K562 (cell line): ENCODE results near the gene PGF. TPM values are rescaled to one million over a fixed set of nuclear protein-coding genes. Genes with fewer than 3 reads are reported as not detected.

Experiments used
- ATAC-seq: fragments of 200-7000 bp; cut with Tn5 transposase; 3 replicates; pipeline ENCODE4 v1.9.1; 2020; ENCODE audit warnings: moderate library complexity
- BruUV-seq: library from RNA; stranded (reverse); fragments of 400-500 nt; replicated peaks from 2 replicates; lab custom pipeline; 2021; lab: Mats Ljungman, UMichigan
- CTCF ChIA-PET: fragments of 300-600 bp; formaldehyde crosslinking; extraction: SDS; loops from one replicate; lab custom pipeline; 2021; ENCODE audit warnings: low intra/inter-chr PET ratio; lab: Yijun Ruan, JAX
- POLR2A ChIA-PET: fragments of 300-600, 350-650 bp; sonication (Branson Sonifier 250); formaldehyde crosslinking; extraction: SDS; loops from one replicate; lab custom pipeline; 2021; ENCODE audit warnings: antibody characterized with exemption, inconsistent platforms; lab: Yijun Ruan, JAX
- DNase-seq, 4 experiments: peaks; one replicate each; pipeline versions ENCODE4 v3.0.0 to v3.0.0-alpha.2; 2011 to 2018; ENCODE audit warnings: low spot score in 3 of 4, mixed read lengths in 3 of 4; ENCODE audit errors: extremely low read depth in 1 of 4
- FAIRE-seq: peaks from 2 replicates; lab custom pipeline; 2011; peaks lifted over from hg19 to GRCh38; lab: Jason Lieb, UNC
- H2AFZ ChIP-seq: 2 replicates; pipeline ENCODE4 v1.6.0; 2011; ENCODE audit warnings: low read depth, low read length, control low read depth, inconsistent platforms
- H3K27ac ChIP-seq: fragments of 200-600 bp; 3 replicates; pipeline ENCODE4 v1.8.0; 2011; ENCODE audit warnings: low read depth, mild to moderate bottlenecking, control low read depth, inconsistent platforms, low read length, moderate library complexity, mixed read lengths; ENCODE audit errors: extremely low read depth
- H3K27me3 ChIP-seq, 2 experiments: fragments of 300-600 bp in 1 of 2; 2 replicates in 1 of 2; 3 replicates in 1 of 2; pipeline versions ENCODE4 v1.6.0 to v1.8.0; 2011; ENCODE audit warnings: inconsistent platforms in 2 of 2, low read length in 2 of 2, mild to moderate bottlenecking in 1 of 2, mixed read lengths in 1 of 2, moderate library complexity in 1 of 2; ENCODE audit not compliant: control insufficient read depth in 2 of 2, insufficient read depth in 2 of 2
- H3K36me3 ChIP-seq: fragments of 300-600 bp; 3 replicates; pipeline ENCODE4 v1.8.0; 2011; ENCODE audit warnings: mild to moderate bottlenecking, low read length, inconsistent platforms; ENCODE audit not compliant: control insufficient read depth, insufficient read depth
- H3K4me1 ChIP-seq, 2 experiments: fragments of 200-600 bp in 1 of 2; replicated peaks in 1 of 2; 2 replicates in 1 of 2; 3 replicates in 1 of 2; pipeline versions ENCODE4 v1.5.1 to v1.8.0; 2011; ENCODE audit warnings: inconsistent platforms in 2 of 2, low read length in 2 of 2, mild to moderate bottlenecking in 1 of 2, mixed read lengths in 1 of 2, moderate library complexity in 1 of 2; ENCODE audit not compliant: control insufficient read depth in 2 of 2, insufficient read depth in 2 of 2
- H3K4me2 ChIP-seq: 2 replicates; pipeline ENCODE4 v1.6.1; 2011; ENCODE audit warnings: low read length, control low read depth, inconsistent platforms, mixed read lengths; ENCODE audit not compliant: insufficient read depth
- H3K4me3 ChIP-seq: fragments of 200-600 bp; sonication (generic), shearing (Covaris generic); 2 replicates; pipeline ENCODE4 v1.5.1; 2016; ENCODE audit warnings: control low read depth, inconsistent platforms
- H3K79me2 ChIP-seq: fragments of 200-600 bp; 3 replicates; pipeline ENCODE4 v1.8.0; 2011; ENCODE audit warnings: low read length, inconsistent platforms; ENCODE audit not compliant: control insufficient read depth, insufficient read depth
- H3K9ac ChIP-seq, 2 experiments: 2 replicates each; pipeline versions ENCODE4 v1.6.0 to v1.6.1; 2011; ENCODE audit warnings: low read depth in 2 of 2, low read length in 2 of 2, control low read depth in 1 of 2, inconsistent platforms in 1 of 2, mild to moderate bottlenecking in 1 of 2, mixed read lengths in 1 of 2; ENCODE audit not compliant: insufficient read depth in 1 of 2
- H3K9me1 ChIP-seq: one replicate; pipeline ENCODE4 v1.6.0; 2011; ENCODE audit warnings: inconsistent platforms, mild to moderate bottlenecking, low read length, moderate library complexity; ENCODE audit not compliant: control insufficient read depth, insufficient read depth
- H3K9me3 ChIP-seq: replicated peaks from 2 replicates; pipeline ENCODE4 v1.5.1; 2011; ENCODE audit warnings: low read depth, low read length, inconsistent platforms; ENCODE audit not compliant: control insufficient read depth, insufficient read depth
- H4K20me1 ChIP-seq: replicated peaks from 2 replicates; pipeline ENCODE4 v1.6.1; 2011; ENCODE audit warnings: low read length, inconsistent platforms, mixed read lengths; ENCODE audit not compliant: control insufficient read depth, insufficient read depth
- BCOR ChIP-seq: fragments of 450-650 bp; IDR thresholded peaks from 2 replicates; pipeline ENCODE4 v1.6.1; 2016
- EP400 ChIP-seq: fragments of 450-650 bp; IDR thresholded peaks from 2 replicates; pipeline ENCODE4 v1.6.1; 2017; ENCODE audit warnings: antibody characterized with exemption, mild to moderate bottlenecking, moderate library complexity
- FOXA3 ChIP-seq, 2 experiments: fragments of 450-650 bp in 1 of 2; sonication (generic) in 1 of 2; formaldehyde crosslinking; IDR thresholded peaks in 1 of 2; conservative IDR thresholded peaks in 1 of 2; 2 replicates each; pipeline versions ENCODE4 v1.4.0 to v1.8.0; 2020 to 2022; ENCODE audit warnings: mild to moderate bottlenecking in 2 of 2, missing genetic modification reagents in 1 of 2
- FOXJ3 ChIP-seq: sonication (generic); formaldehyde crosslinking; IDR thresholded peaks from 2 replicates; pipeline ENCODE4 v1.4.0; 2020; ENCODE audit warnings: mild to moderate bottlenecking, missing genetic modification reagents
- FOXK2 ChIP-seq, 2 experiments: fragments of 450-650 bp; IDR thresholded peaks in 1 of 2; conservative IDR thresholded peaks in 1 of 2; 2 replicates each; pipeline ENCODE4 v1.6.1; 2016; ENCODE audit warnings: low read depth in 2 of 2, mild to moderate bottlenecking in 1 of 2
- KAT8 ChIP-seq: fragments of 450-650 bp; IDR thresholded peaks from 2 replicates; pipeline ENCODE4 v1.6.1; 2016; ENCODE audit warnings: low read depth, mild to moderate bottlenecking
- MED1 ChIP-seq: sonication (generic); formaldehyde crosslinking; IDR thresholded peaks from 2 replicates; pipeline ENCODE4 v1.8.1; 2023; ENCODE audit warnings: missing genetic modification reagents, borderline replicate concordance
- MEF2D ChIP-seq: conservative IDR thresholded peaks from 2 replicates; pipeline ENCODE4 v1.6.1; 2016; ENCODE audit warnings: low read depth, missing genetic modification characterization, missing compliant biosample characterization
- MXD1 ChIP-seq: fragments of 250-450 bp; sonication (Bioruptor Pico); IDR thresholded peaks from 2 replicates; pipeline ENCODE4 v1.8.0; 2021; ENCODE audit warnings: borderline replicate concordance, mild to moderate bottlenecking, moderate library complexity; ENCODE audit not compliant: poor library complexity, severe bottlenecking
- MXI1 ChIP-seq: IDR thresholded peaks from 2 replicates; pipeline ENCODE4 v1.6.1; 2011; ENCODE audit warnings: low read depth, mild to moderate bottlenecking, improper control_type of control experiment, low read length
- MYNN ChIP-seq, 2 experiments: sonication (generic); formaldehyde crosslinking in 1 of 2; IDR thresholded peaks; 2 replicates each; pipeline versions ENCODE4 v1.5.0 to v1.6.1; 2016 to 2020; ENCODE audit warnings: antibody characterized with exemption in 1 of 2, missing genetic modification reagents in 1 of 2
- NBN ChIP-seq: fragments of 450-650 bp; IDR thresholded peaks from 2 replicates; pipeline ENCODE4 v1.6.1; 2016; ENCODE audit warnings: low read depth, mild to moderate bottlenecking
- RCOR1 ChIP-seq, 2 experiments: IDR thresholded peaks; 2 replicates each; pipeline ENCODE4 v1.6.1; 2012; ENCODE audit warnings: low read depth in 2 of 2, low read length in 2 of 2, borderline replicate concordance in 1 of 2, improper control_type of control experiment in 1 of 2
- RFX1 ChIP-seq: fragments of 450-650 bp; IDR thresholded peaks from 2 replicates; pipeline ENCODE4 v1.6.1; 2016; ENCODE audit warnings: mild to moderate bottlenecking, moderate library complexity
- RFX5 ChIP-seq: IDR thresholded peaks from 2 replicates; pipeline ENCODE4 v1.6.1; 2011; ENCODE audit warnings: low read depth, mild to moderate bottlenecking, improper control_type of control experiment, low read length
- RNF219 ChIP-seq: fragments of 250-450 bp; sonication (Bioruptor Pico); IDR thresholded peaks from 2 replicates; pipeline ENCODE4 v1.5.0; 2022; ENCODE audit warnings: mild to moderate bottlenecking
- ZBTB49 ChIP-seq: sonication (generic); formaldehyde crosslinking; IDR thresholded peaks from 2 replicates; pipeline ENCODE4 v1.8.0; 2022; ENCODE audit warnings: missing genetic modification reagents, mild to moderate bottlenecking, borderline replicate concordance
- ZNF316 ChIP-seq: fragments of 450-650 bp; IDR thresholded peaks from 2 replicates; pipeline ENCODE4 v1.6.1; 2016
- ZNF695 ChIP-seq: fragments of 450-650 bp; formaldehyde crosslinking; IDR thresholded peaks from 2 replicates; pipeline ENCODE4 v1.4.0; 2020; ENCODE audit warnings: mild to moderate bottlenecking, moderate library complexity
- ZNF764 ChIP-seq: fragments of 250-450 bp; sonication (Bioruptor Pico); IDR thresholded peaks from 2 replicates; pipeline ENCODE4 v1.4.0; 2020; ENCODE audit warnings: low read depth, mild to moderate bottlenecking, moderate library complexity
- WGBS: fragments of 100-300 bp; shearing (Covaris generic); methylation state at CpG from one replicate; pipeline ENCODE4 v1.1.6; 2016; ENCODE audit warnings: low coverage, mixed read lengths; ENCODE audit not compliant: insufficient coverage; ENCODE audit errors: missing lambda C conversion rate; 5-methylcytosine and 5-hydroxymethylcytosine counted together
- in situ Hi-C: fragments of 300-500 bp; cut with MboI; formaldehyde crosslinking; loops from 4 replicates; pipeline ENCODE4 v1.15.0; 2018; ENCODE audit warnings: inconsistent platforms, mixed read lengths
- intact Hi-C: fragments of 100-400 bp; cut with micrococcal nuclease; formaldehyde crosslinking; loops from 2 replicates; pipeline ENCODE4 v1.14.2; 2022
- polyA plus RNA-seq, 8 experiments: library from polyadenylated mRNA; depleted of rRNA in 4 of 8; stranded (reverse) in 5 of 8; unstranded in 3 of 8; fragments of >200 nt; fragmentation: Nextera tagmentation in 2 of 8; fragmentation: Illumina TruSeq in 1 of 8; extraction: Ambion mirVana in 2 of 8; extraction: Trizol in 1 of 8; gene quantifications; 2 replicates each; pipeline versions ENCODE4 v1.2.1 to v1.2.3, GENCODE V29; 2011 to 2014; ENCODE audit warnings: inconsistent platforms in 1 of 8, missing spikeins in 1 of 8
- total RNA-seq, 7 experiments: library from RNA; depleted of rRNA in 6 of 7; stranded (reverse); fragments of >200 nt in 6 of 7; fragmentation: Illumina TruSeq in 2 of 7; extraction: Trizol in 2 of 7; gene quantifications; 2 replicates each; pipeline versions ENCODE4 v1.2.1 to v1.2.3, GENCODE V29; 2011 to 2021; ENCODE audit warnings: low replicate concordance in 1 of 7

PGF gene
- total and polyA plus RNA-seq, 9 of the 15 experiments (the other 6 are each of a cell fraction or from before 2014, with no cell fraction given): 0.04 to 0.44 (median 0.18) TPM

- no TSS peak for BruUV-seq
- Histone ChIP-seq H3K27ac (no peak overlapping the region), H3K9ac (no peak overlapping the region), H3K4me1 (peaks cover 11 to 15% of the 10 kb centered on the region in 2 experiments), H2AFZ (no peak overlapping the region), H3K79me2 (peaks cover 12% of the 10 kb centered on the region; the same call in 2 of the 3 replicates), H3K36me3 (peaks cover 80% of the 10 kb centered on the region), H3K4me3 (no peak overlapping the region), H3K4me2 (no peak overlapping the region), H4K20me1 (peaks cover 8% of the 10 kb centered on the region), H3K27me3 (no peaks in the 10 kb centered on the region), H3K9me3 (no peaks in the 10 kb centered on the region), H3K9me1 (no peaks in the 10 kb centered on the region)
- WGBS: 87% methylated on average over 6 of the region's 6 CpGs
- intact Hi-C loops: no loop called here
- ChIA-PET POLR2A (interaction anchor here (0.6 kb wide), 1 partner anchor 15 kb away, joined by 4 read pairs; no protein-coding TSS in a partner anchor), CTCF (no interaction called here)
- TF ChIP-seq ZNF764 (CRISPR knock-in tag): no peak
- TF ChIP-seq MEF2D (tag): no peak
- no peak for TF ChIP-seq NBN
- no peak for TF ChIP-seq EP400
- no peak for TF ChIP-seq MED1 (CRISPR knock-in tag)
- no peak for TF ChIP-seq ZNF695 (CRISPR knock-in tag)
- no peak for TF ChIP-seq BCOR
- TF ChIP-seq RCOR1 (IDR thresholded peaks at IDR 0.05; ENCODE audit: borderline replicate concordance in 1 of 2, low read depth in 2 of 2, low read length in 2 of 2): no peak
- TF ChIP-seq RFX5: no peak
- no peak for TF ChIP-seq FOXA3 (CRISPR knock-in tag; conservative IDR thresholded peaks at IDR 0.05 in 1 of 2, IDR thresholded peaks at IDR 0.05 in 1 of 2)
- no peak for TF ChIP-seq ZBTB49 (CRISPR knock-in tag)
- no peak for TF ChIP-seq FOXJ3 (CRISPR knock-in tag)
- no peak for TF ChIP-seq FOXK2 (conservative IDR thresholded peaks at IDR 0.05 in 1 of 2, IDR thresholded peaks at IDR 0.05 in 1 of 2; ENCODE audit: low read depth in 2 of 2)
- TF ChIP-seq MXD1 (CRISPR knock-in tag): no peak
- no peak for TF ChIP-seq KAT8
- TF ChIP-seq ZNF316: no peak
- TF ChIP-seq MYNN (IDR thresholded peaks at IDR 0.05): no peak
- no peak for TF ChIP-seq MYNN (CRISPR knock-in tag; IDR thresholded peaks at IDR 0.05)
- TF ChIP-seq MXI1: no peak
- no peak for TF ChIP-seq RFX1
- no peak for TF ChIP-seq RNF219 (CRISPR knock-in tag)
- in situ Hi-C loops: no loop called here
- FAIRE-seq: no peak
- no peak for DNase-seq
- no peak for ATAC-seq
These were observed 63.5 kb downstream of the PGF start for GRCh38 chr14:74891870-74892269.
